Prostate gland (tissue), 2 donors: ENCODE measurements around the gene SMIM5.

Experiments
- POLR2A ChIP-seq: fragments of 450-650 bp; IDR thresholded peaks from one replicate; pipeline ENCODE4 v1.6.1; 2016; ENCODE audit warnings: antibody characterized with exemption, mild to moderate bottlenecking
- POLR2AphosphoS5 ChIP-seq: sonication (generic); formaldehyde crosslinking; IDR thresholded peaks from one replicate; pipeline ENCODE4 v1.6.1; 2017; ENCODE audit warnings: antibody characterized with exemption
- TF ChIP-seq, protein P1 (sequence below), 4 experiments: fragments of 200-600 bp in 2 of 4; fragments of 450-650 bp in 2 of 4; sonication (generic) in 2 of 4; IDR thresholded peaks; 1 replicate in 3 of 4; 2 replicates in 1 of 4; pipeline ENCODE4 v1.5.1; 2016 to 2019; ENCODE audit warnings: antibody characterized with exemption in 4 of 4, mild to moderate bottlenecking in 2 of 4, moderate library complexity in 2 of 4

DNA sequence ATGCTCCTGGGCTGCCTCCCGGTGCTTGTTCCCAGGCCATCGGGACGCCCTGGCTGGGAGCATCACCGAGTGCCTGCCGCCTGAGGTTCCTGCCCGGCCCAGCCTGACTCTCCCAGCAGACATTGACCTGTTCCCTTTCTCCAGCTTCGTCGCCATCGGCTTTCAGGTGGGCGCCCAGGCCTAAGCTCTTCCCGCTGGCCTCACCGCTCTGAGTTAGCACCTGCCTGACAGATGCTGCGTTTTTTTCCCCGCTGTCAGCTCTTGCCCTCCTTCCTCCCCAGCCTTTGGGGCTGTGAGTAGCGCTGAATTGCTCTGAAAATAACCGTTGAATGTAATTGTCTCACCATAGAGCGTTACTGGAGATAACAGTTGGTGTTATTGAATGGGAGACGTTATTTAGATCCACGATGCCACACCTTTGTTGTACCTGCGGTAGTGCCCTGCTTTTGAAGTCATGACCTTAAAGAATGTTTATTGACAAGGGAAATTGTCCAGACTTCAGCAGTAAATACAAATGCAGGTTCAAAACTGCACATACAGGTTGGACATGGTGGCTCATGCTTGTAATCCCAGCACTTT lies 21.3 kb upstream of the SMIM5 start:
- TF ChIP-seq, protein P1, sequence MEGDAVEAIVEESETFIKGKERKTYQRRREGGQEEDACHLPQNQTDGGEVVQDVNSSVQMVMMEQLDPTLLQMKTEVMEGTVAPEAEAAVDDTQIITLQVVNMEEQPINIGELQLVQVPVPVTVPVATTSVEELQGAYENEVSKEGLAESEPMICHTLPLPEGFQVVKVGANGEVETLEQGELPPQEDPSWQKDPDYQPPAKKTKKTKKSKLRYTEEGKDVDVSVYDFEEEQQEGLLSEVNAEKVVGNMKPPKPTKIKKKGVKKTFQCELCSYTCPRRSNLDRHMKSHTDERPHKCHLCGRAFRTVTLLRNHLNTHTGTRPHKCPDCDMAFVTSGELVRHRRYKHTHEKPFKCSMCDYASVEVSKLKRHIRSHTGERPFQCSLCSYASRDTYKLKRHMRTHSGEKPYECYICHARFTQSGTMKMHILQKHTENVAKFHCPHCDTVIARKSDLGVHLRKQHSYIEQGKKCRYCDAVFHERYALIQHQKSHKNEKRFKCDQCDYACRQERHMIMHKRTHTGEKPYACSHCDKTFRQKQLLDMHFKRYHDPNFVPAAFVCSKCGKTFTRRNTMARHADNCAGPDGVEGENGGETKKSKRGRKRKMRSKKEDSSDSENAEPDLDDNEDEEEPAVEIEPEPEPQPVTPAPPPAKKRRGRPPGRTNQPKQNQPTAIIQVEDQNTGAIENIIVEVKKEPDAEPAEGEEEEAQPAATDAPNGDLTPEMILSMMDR (IDR thresholded peaks at IDR 0.05): no peak
- TF ChIP-seq POLR2AphosphoS5 (peak; percentile 65), POLR2A (no peak)
